CD4-positive, alpha-beta T cell treated with Interleukin-1 beta for 1 hour (primary cell): ENCODE measurements around the gene ATP9B.

Source experiments
- DNase-seq, 2 donors: peaks; one replicate each; pipeline ENCODE4 v3.0.0-alpha.2; 2020 to 2022

ATP9B gene

DNA sequence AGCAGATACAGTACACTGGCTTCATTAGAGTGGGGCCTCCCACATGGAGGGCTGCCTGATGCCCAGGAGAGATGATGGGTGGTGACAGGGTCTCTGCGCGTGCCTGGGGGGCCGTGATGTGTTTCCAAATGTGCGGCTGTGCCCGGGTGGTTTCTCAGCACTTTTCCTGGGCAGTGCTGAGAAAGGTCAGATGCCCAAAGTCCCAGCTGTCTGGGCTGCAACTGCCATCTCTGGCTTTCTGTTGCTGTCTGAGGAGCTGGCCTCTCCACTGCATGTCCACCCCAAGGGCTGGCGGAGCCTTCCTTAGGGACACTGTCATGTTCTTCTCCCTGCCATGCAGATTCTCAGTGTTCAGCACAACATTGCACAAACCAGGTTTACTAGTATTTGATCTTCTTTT, 263.9 kb downstream of the ATP9B start:
- no peak for DNase-seq

DNA sequence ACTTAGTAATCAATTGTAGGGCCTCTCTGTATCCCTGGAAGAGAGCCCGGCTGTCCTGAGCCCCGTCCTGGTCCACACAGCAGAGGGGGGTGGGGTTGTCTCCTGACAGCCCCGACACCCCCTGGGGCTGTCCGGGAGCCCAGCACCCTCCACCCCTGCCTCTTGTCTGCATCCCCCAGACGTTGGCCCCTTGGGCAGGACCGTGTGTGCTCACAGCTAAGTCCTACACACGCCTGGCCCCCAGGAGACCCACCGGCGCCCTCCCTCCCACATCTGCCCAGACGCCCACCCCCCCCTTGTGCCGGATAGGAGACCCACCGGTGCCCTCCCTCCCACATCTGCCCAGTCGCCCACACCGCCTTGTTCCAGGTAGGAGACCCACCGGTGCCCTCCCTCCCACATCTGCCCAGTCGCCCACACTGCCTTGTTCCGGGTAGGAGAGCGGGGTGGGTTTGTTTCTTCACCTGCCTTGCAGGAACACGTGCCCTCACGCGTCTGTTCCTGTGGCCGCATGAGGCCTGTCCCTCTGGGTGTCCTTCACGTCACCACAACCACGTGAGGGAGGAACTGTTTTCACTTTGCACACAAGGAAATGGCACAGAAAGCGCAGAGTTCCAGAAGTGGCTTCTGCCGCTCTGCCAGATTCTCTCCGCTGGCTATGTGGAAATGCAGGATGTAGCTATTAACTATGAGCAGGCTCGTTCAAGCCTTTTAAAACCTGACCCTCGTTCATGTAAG, 265.5 kb downstream of the ATP9B start:
- no peak for DNase-seq

DNA sequence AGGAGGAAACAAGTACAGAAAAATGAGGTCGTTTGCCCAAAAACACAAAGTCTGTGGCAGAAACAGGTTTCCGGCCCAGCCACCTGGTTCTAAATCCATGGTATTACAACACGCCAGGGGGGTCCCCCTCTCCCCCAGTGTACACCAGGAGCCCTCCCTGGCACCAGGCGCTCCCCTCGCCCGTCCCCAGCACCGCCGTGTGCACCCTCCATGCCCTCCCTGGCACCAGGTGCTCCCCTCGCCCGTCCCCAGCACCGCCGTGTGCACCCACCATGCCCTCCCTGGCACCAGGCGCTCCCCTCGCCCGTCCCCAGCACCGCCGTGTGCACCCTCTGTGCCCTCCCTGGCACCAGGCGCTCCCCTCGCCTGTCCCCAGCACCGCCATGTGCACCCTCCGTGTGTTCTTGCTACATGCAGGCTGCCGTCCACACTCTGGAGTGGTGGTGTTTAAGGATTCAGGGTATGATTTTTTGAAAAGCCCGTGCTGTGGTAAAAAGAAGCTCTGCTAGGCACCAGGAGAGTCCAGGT, 266.7 kb downstream of the ATP9B start:
- no peak for DNase-seq

GRCh38 chr18:79336556-79337142, 267.5 kb downstream of the ATP9B start:
- no peak for DNase-seq

GRCh38 chr18:79337184-79337583, 268.0 kb downstream of the ATP9B start:
- no peak for DNase-seq

GRCh38 chr18:79337620-79338019, 268.4 kb downstream of the ATP9B start:
- no peak for DNase-seq

DNA sequence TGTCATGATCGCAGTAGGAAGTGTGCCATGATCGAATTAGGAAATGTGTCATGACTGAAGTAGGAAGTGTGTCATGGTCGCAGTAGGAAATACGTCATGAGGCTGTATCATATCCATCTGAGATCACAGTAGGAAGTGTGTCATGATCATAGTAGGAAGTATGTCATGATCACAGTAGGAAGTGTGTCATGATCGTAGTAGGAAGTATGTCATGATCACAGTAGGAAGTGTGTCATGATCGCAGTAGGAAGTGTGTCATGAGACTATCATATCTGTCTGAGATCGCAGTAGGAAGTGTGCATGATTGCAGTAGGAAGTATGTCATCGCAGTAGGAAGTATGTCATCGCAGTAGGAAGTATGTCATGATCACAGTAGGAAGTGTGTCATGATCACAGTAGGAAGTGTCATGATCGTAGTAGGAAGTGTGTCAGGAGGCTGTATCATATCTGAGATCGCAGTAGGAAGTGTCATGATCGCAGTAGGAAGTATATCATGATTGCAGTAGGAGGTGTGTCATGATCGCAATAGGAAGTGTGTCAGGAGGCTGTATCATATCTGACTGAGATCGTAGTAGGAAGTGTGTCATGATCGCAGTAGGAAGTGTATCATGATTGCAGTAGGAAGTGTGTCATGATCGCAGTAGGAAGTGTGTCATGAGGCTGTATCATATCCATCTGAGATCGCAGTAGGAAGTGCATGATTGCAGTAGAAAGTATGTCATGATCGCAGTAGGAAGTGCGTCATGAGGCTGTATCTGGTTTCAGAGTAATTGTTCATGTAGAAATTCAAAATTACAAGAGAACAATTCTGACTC, 270.1 kb downstream of the ATP9B start:
- no peak for DNase-seq

GRCh38 chr18:79343567-79344207, 274.5 kb downstream of the ATP9B start:
- no peak for DNase-seq

- no peak for DNase-seq
Measured at GRCh38 chr18:79344208-79344581, 275.0 kb downstream of the ATP9B start.

GRCh38 chr18:79345366-79345765, 276.2 kb downstream of the ATP9B start:
- DNase-seq: no peak

DNA sequence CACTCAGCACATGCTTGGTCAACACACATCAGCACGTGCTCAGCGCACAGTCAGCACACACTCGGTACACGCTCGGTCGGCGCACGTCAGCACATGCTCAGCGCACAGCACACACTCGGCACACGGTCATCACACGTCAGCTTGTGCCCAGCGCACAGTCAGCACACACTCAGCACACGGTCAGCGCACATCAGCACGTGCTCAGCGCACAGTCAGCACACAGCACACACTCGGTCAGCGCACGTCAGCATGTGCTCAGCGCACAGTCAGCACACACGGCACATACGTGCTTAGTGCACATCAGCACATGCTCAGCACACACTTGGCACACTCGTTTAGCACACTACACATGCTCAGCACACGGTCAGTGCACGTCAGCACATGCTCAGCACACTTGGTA, 276.8 kb downstream of the ATP9B start:
- no peak for DNase-seq

DNA sequence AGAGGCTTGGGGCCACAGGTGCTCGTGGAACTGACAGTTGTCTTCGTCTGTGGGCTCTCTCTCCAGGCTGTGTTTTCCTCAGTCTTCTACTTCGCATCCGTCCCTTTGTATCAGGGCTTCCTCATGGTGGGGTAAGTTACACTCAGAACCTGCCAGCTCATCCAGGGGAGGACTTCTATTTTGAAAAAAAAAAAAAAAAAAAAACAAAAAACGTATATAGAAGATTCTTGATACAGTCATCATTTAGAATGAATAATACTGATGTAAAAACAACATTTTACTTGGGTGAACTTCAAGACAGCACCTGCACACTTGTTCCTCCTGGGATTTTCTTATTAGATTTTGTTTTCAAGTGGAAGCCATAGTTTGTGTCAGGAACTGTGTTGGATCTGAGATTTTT, 278.9 kb downstream of the ATP9B start:
- no peak for DNase-seq

DNA sequence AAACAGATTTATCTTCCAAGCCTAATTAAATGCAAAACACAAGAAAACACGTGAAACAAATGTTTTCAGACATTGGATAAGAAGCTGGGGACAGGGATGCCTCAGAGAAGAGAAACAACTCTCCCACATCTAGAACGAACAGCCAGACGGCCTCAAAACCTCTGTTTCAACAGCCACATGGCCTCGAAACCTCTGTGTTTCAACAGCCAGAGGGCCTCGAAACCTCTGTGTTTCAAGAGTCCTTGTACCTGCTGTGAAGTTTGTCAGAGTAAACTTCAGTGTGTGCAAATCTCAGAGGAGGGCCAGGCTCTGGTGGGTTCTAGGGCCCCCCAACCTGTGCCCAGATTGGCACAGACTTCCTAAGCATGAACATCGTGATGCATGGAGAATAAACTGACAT, 283.2 kb downstream of the ATP9B start:
- DNase-seq: no peak

- no peak for DNase-seq
Measured at GRCh38 chr18:79353267-79353666, 284.1 kb downstream of the ATP9B start.

DNA sequence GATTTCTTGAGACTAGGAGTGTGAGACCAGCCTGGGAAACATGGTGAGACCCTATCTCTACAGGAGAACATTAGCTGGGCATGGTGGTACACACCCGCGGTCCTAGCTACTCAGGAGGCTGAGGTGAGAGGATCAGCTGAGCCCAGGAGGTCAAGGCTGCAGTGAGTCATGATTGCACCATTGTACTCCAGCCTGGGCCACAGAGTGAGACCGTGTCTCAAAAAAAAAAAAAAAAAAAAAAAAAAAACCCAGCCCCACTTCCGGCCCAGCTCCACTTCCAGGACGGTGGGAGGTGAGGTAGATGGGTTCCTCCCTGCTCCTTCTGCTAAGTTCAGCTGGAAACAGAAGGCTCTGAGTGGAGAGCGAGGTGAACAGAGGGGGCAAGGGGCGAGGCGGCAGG, 285.2 kb downstream of the ATP9B start:
- no peak for DNase-seq

GRCh38 chr18:79355433-79356335, 286.5 kb downstream of the ATP9B start:
- no peak for DNase-seq

DNA sequence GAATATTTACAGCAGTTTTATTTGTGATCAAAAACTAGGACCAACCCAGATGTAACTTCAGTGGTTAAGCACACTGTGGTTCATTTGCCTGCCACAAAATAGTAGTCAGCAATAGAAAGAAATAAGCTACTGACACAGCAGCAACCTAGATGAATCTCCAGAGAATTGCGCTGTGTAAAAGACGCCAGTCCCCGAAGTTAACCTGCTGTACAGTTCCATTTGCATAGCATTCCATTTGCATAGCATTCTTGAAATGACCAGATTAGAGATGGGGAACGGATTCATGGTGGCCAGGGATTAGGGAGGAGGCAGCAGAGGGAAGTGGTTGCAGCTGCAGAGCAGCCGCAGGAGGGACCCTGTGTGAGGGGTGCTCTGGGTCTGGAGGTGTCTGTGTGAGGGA, 287.2 kb downstream of the ATP9B start:
- DNase-seq: no peak

DNA sequence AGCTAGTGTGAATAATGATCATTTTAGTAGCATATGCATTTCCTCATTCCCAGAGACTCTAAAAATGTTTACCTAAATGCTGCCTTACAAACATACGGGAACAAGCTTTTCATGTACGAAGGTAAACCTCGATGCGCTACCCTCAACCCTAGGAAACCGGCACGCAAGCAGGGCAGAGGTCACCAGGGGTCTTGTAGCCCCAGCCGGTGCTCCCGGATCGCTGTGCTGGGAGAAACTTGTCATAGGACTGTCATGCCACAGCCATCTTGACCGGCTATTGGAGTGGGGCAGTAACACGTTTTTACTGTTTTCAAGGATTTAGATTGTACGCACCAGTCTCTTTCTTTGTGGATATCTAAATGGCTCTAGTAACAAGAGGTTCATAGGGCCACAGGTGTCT, 291.7 kb downstream of the ATP9B start:
- DNase-seq: no peak

GRCh38 chr18:79361766-79362522, 292.8 kb downstream of the ATP9B start:
- no peak for DNase-seq

DNA sequence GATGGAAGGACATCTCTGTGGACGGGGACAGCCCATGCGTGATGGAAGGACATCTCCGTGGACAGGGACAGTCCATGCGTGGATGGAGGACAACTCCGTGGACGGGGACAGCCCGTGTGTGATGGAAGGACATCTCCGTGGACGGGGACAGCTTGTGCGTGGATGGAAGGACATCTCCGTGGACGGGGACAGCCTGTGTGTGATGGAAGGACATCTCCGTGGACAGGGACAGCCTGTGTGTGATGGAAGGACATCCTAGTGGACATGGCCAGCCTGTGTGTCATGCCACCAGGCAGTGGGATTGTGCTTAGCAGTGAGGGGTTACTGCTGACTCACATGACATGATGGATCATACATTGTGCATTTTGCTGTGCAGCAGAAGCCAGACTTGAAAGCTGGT, 296.5 kb downstream of the ATP9B start:
- no peak for DNase-seq
